NB4 (cell line): ENCODE data around the gene SLC25A44.

ENCODE experiments used
- POLR2A ChIP-seq: IDR thresholded peaks from 2 replicates; pipeline ENCODE4 v1.6.1; 2011; ENCODE audit warnings: mild to moderate bottlenecking; ENCODE audit not compliant: insufficient read length; ENCODE audit errors: extremely low read depth
- TF ChIP-seq, protein P1 (sequence below): IDR thresholded peaks from one replicate; pipeline ENCODE4 v1.5.1; 2012; ENCODE audit warnings: low read depth, low read length

DNA sequence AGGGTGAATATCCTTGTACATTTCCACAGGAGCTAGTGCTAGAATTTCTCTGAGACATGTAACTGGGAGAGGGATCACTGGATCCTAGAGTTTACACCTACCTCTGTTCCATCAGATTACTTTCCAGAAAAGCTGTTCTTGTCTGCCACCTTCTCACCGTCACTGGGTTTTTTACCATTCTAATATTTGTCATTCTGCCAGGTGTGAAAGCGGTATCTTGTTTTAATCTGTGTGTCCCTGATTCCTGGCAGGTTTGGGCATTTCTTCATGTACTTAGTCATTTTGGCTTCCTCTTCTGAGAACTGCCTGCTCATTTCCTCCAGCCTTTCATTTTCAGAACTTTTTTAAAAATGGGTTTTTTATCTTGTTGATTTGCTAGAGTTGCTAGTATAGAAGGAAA, 24.0 kb downstream of the SLC25A44 start:
- TF ChIP-seq, protein P1, sequence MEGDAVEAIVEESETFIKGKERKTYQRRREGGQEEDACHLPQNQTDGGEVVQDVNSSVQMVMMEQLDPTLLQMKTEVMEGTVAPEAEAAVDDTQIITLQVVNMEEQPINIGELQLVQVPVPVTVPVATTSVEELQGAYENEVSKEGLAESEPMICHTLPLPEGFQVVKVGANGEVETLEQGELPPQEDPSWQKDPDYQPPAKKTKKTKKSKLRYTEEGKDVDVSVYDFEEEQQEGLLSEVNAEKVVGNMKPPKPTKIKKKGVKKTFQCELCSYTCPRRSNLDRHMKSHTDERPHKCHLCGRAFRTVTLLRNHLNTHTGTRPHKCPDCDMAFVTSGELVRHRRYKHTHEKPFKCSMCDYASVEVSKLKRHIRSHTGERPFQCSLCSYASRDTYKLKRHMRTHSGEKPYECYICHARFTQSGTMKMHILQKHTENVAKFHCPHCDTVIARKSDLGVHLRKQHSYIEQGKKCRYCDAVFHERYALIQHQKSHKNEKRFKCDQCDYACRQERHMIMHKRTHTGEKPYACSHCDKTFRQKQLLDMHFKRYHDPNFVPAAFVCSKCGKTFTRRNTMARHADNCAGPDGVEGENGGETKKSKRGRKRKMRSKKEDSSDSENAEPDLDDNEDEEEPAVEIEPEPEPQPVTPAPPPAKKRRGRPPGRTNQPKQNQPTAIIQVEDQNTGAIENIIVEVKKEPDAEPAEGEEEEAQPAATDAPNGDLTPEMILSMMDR = no peak
- no peak for TF ChIP-seq POLR2A
